ENCODE measurements around the gene TSPEAR.

TSPEAR gene

GRCh38 chr21:44497703-44498126, 213.7 kb downstream of the TSPEAR start:
- no peak for TF ChIP-seq POLR2AphosphoS5 (IDR thresholded peaks at IDR 0.05; ENCODE audit: low read depth, low read length)
- TF ChIP-seq TAF1 (IDR thresholded peaks at IDR 0.05; ENCODE audit: borderline replicate concordance, insufficient read depth, low read length) = no peak
- TF ChIP-seq REST (IDR thresholded peaks at IDR 0.05; ENCODE audit: insufficient read depth in 1 of 2, low read depth in 2 of 2, low read length in 2 of 2) = no peak
- TF ChIP-seq SIN3A (IDR thresholded peaks at IDR 0.05; ENCODE audit: borderline replicate concordance, insufficient read depth, low read length) = no peak
- no peak for TF ChIP-seq FOXP2 (optimal IDR thresholded peaks at IDR 0.05; ENCODE audit: borderline replicate concordance, extremely low read depth, extremely low read length, insufficient read depth)

GRCh38 chr21:44496564-44497550, 214.5 kb downstream of the TSPEAR start:
- TF ChIP-seq TAF1 (IDR thresholded peaks at IDR 0.05; ENCODE audit: borderline replicate concordance, insufficient read depth, low read length) (no peak), POLR2AphosphoS5 (IDR thresholded peaks at IDR 0.05; ENCODE audit: low read depth, low read length) (no peak), FOXP2 (optimal IDR thresholded peaks at IDR 0.05; ENCODE audit: borderline replicate concordance, extremely low read depth, extremely low read length, insufficient read depth) (no peak), SIN3A (IDR thresholded peaks at IDR 0.05; ENCODE audit: borderline replicate concordance, insufficient read depth, low read length) (no peak), REST (IDR thresholded peaks at IDR 0.05; ENCODE audit: insufficient read depth in 1 of 2, low read depth in 2 of 2, low read length in 2 of 2) (no peak)

DNA sequence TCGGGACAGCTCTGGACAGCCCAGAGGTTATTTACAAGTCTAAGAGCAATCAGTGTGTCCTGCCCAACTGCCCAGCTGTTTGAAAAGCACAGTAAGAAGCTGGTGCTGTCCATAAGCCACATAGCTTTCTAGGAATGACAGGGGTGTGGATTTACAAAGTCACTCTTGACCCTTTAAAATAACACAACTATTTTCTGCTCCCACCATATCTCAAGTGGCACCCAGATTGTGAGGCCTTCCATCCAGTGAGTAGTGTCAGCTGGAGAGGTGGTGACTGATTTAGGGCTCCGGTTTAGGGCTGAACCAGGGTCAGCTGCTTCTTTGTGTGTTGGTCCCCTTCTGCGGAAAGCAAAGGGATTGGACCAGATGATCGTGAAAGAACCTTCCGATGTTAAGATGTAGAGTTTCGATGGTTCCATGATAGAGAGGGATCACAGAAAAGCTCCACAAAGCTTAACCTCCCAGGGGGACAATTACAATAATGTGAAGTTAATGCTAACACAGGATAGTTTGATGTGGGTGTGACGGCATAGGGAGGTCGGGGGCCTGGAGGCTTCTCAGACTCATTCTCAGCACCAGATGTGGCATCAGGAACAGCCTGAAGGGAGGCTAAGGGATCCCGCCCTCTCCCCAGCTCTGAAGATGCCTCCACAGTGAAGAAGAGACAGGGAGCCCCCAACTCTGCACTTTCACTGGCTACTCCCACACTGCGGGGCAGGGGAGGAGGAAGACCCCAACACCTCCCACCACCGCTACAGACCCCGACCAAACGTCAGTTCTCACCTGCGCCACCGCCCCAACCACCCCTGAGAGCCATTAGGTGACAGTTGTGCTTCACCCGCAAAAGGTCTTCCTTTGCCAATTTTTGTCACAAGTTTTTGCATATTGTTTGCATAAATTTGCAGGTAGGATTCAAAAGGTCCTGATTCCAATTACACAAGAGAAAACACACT, 215.5 kb downstream of the TSPEAR start:
- no peak for TF ChIP-seq REST (IDR thresholded peaks at IDR 0.05; ENCODE audit: insufficient read depth in 1 of 2, low read depth in 2 of 2, low read length in 2 of 2)
- no peak for TF ChIP-seq SIN3A (IDR thresholded peaks at IDR 0.05; ENCODE audit: borderline replicate concordance, insufficient read depth, low read length)
- TF ChIP-seq FOXP2 (optimal IDR thresholded peaks at IDR 0.05; ENCODE audit: borderline replicate concordance, extremely low read depth, extremely low read length, insufficient read depth) = no peak
- TF ChIP-seq POLR2AphosphoS5 (IDR thresholded peaks at IDR 0.05; ENCODE audit: low read depth, low read length) = no peak
- TF ChIP-seq TAF1 (IDR thresholded peaks at IDR 0.05; ENCODE audit: borderline replicate concordance, insufficient read depth, low read length) = no peak

DNA sequence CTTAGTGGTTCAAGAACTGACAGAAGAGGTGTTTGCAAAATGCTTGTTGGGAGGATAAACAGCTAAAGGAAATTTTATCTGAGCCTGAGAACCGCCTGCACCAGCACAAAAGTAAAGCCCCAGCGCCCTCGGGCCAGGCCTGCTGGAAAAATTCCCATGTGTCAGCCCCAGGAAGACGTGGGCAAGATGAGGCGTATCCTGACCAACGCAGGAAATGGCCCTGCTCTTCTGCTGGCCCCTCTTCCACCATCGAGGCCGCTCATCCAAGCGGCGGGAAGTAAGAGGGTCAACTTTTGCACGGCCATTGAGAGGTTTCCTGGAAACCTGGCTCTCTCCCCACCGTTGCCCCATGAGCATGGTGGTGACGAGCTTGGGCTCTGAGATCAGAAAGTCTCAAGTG, 216.4 kb downstream of the TSPEAR start:
- TF ChIP-seq FOXP2 (optimal IDR thresholded peaks at IDR 0.05; ENCODE audit: borderline replicate concordance, extremely low read depth, extremely low read length, insufficient read depth) = no peak
- TF ChIP-seq TAF1 (IDR thresholded peaks at IDR 0.05; ENCODE audit: borderline replicate concordance, insufficient read depth, low read length) = no peak
- TF ChIP-seq REST (IDR thresholded peaks at IDR 0.05; ENCODE audit: insufficient read depth in 1 of 2, low read depth in 2 of 2, low read length in 2 of 2) = no peak
- TF ChIP-seq POLR2AphosphoS5 (IDR thresholded peaks at IDR 0.05; ENCODE audit: low read depth, low read length) = no peak
- no peak for TF ChIP-seq SIN3A (IDR thresholded peaks at IDR 0.05; ENCODE audit: borderline replicate concordance, insufficient read depth, low read length)

All from PFSK-1 (cell line).